ENCODE data around the gene NFIA. TPM values are rescaled to one million over a fixed set of nuclear protein-coding genes. Genes with fewer than 3 reads are reported as not detected.

Gene NFIA
- total RNA-seq, 2 experiments from 2014 or later: 0.98 to 1.1 TPM

GRCh38 chr1:61287014-61287413 lies 204.7 kb downstream of the NFIA start:
- Mint-ChIP-seq H3K27ac (no peak overlapping the region), H3K36me3 (ENCODE audit: low read depth) (no peaks in the 10 kb centered on the region), H3K27me3 (ENCODE audit: low read depth) (peaks cover 14% of the 10 kb centered on the region), H3K4me1 (ENCODE audit: low read depth) (no peaks in the 10 kb centered on the region), H3K4me3 (no peak overlapping the region), H3K9me3 (no peaks in the 10 kb centered on the region)
- intact Hi-C loops (cut with micrococcal nuclease): no loop called here
- CTCF ChIA-PET: no interaction called here
- no peak for DNase-seq

- no peaks in the 10 kb centered on the region for H3K9me3 Mint-ChIP-seq
Measured at GRCh38 chr1:61287734-61288133, 205.4 kb downstream of the NFIA start.

GRCh38 chr1:61289232-61290098 lies 207.1 kb downstream of the NFIA start:
- H3K4me3 Mint-ChIP-seq: no peak overlapping the region
- H3K27ac Mint-ChIP-seq: no peak overlapping the region
- no peak for DNase-seq
- intact Hi-C loops (cut with micrococcal nuclease): no loop called here
- CTCF ChIA-PET: interaction anchor here (0.6 kb wide), 1 partner anchor 54 kb away, joined by 3 read pairs; no protein-coding TSS in a partner anchor
- H3K27me3 Mint-ChIP-seq (ENCODE audit: low read depth): peaks cover 11% of the 10 kb centered on the region
- H3K36me3 Mint-ChIP-seq (ENCODE audit: low read depth): no peaks in the 10 kb centered on the region
- H3K4me1 Mint-ChIP-seq (ENCODE audit: low read depth): no peaks in the 10 kb centered on the region
- no peaks in the 10 kb centered on the region for H3K9me3 Mint-ChIP-seq

More at GRCh38 chr1:61287734-61288133, 205.4 kb downstream of the NFIA start:
- no peak overlapping the region for H3K4me3 Mint-ChIP-seq
- CTCF ChIA-PET: no interaction called here
- H3K36me3 Mint-ChIP-seq (ENCODE audit: low read depth): no peaks in the 10 kb centered on the region
- H3K4me1 Mint-ChIP-seq (ENCODE audit: low read depth): no peaks in the 10 kb centered on the region
- no peak for DNase-seq
- intact Hi-C loops (cut with micrococcal nuclease): no loop called here
- H3K27me3 Mint-ChIP-seq (ENCODE audit: low read depth): peaks cover 13% of the 10 kb centered on the region
- H3K27ac Mint-ChIP-seq: no peak overlapping the region

- no peak overlapping the region for H3K27ac Mint-ChIP-seq
- peaks cover 15% of the 10 kb centered on the region for H3K27me3 Mint-ChIP-seq (ENCODE audit: low read depth)
- H3K36me3 Mint-ChIP-seq (ENCODE audit: low read depth): no peaks in the 10 kb centered on the region
- no peaks in the 10 kb centered on the region for H3K9me3 Mint-ChIP-seq
- H3K4me3 Mint-ChIP-seq: no peak overlapping the region
- CTCF ChIA-PET: no interaction called here
- H3K4me1 Mint-ChIP-seq (ENCODE audit: low read depth): no peaks in the 10 kb centered on the region
- DNase-seq: no peak
- intact Hi-C loops (cut with micrococcal nuclease): no loop called here
Measured at GRCh38 chr1:61290525-61290924, 208.2 kb downstream of the NFIA start.

- H3K4me3 Mint-ChIP-seq: no peak overlapping the region
- H3K36me3 Mint-ChIP-seq (ENCODE audit: low read depth): no peaks in the 10 kb centered on the region
- CTCF ChIA-PET: no interaction called here
- H3K9me3 Mint-ChIP-seq: peaks cover 7% of the 10 kb centered on the region
- no peak overlapping the region for H3K27ac Mint-ChIP-seq
- peaks cover 17% of the 10 kb centered on the region for H3K27me3 Mint-ChIP-seq (ENCODE audit: low read depth)
- intact Hi-C loops (cut with micrococcal nuclease): no loop called here
- no peaks in the 10 kb centered on the region for H3K4me1 Mint-ChIP-seq (ENCODE audit: low read depth)
- DNase-seq: no peak
Measured at GRCh38 chr1:61293197-61293596, 210.8 kb downstream of the NFIA start.

- peaks cover 19% of the 10 kb centered on the region for H3K27me3 Mint-ChIP-seq (ENCODE audit: low read depth)
- H3K27ac Mint-ChIP-seq: no peak overlapping the region
- CTCF ChIA-PET: no interaction called here
- no peaks in the 10 kb centered on the region for H3K36me3 Mint-ChIP-seq (ENCODE audit: low read depth)
- peaks cover 7% of the 10 kb centered on the region for H3K9me3 Mint-ChIP-seq
- H3K4me1 Mint-ChIP-seq (ENCODE audit: low read depth): no peaks in the 10 kb centered on the region
- no peak for DNase-seq
- H3K4me3 Mint-ChIP-seq: no peak overlapping the region
- intact Hi-C loops (cut with micrococcal nuclease): no loop called here
Measured at GRCh38 chr1:61293986-61294504, 211.7 kb downstream of the NFIA start.

GRCh38 chr1:61294930-61295329 lies 212.6 kb downstream of the NFIA start:
- Mint-ChIP-seq H3K9me3 (peaks cover 7% of the 10 kb centered on the region), H3K4me1 (ENCODE audit: low read depth) (no peaks in the 10 kb centered on the region), H3K27me3 (ENCODE audit: low read depth) (peaks cover 21% of the 10 kb centered on the region), H3K36me3 (ENCODE audit: low read depth) (no peaks in the 10 kb centered on the region), H3K4me3 (no peak overlapping the region), H3K27ac (no peak overlapping the region)
- intact Hi-C loops (cut with micrococcal nuclease): no loop called here
- CTCF ChIA-PET: no interaction called here
- DNase-seq: no peak

- Mint-ChIP-seq H3K9me3 (peaks cover 7% of the 10 kb centered on the region), H3K4me1 (ENCODE audit: low read depth) (peaks cover 2% of the 10 kb centered on the region), H3K36me3 (ENCODE audit: low read depth) (no peaks in the 10 kb centered on the region), H3K27me3 (ENCODE audit: low read depth) (peaks cover 18% of the 10 kb centered on the region), H3K4me3 (no peak overlapping the region), H3K27ac (no peak overlapping the region)
- intact Hi-C loops (cut with micrococcal nuclease): no loop called here
- CTCF ChIA-PET: interaction anchor here (0.6 kb wide), 1 partner anchor 656 kb away, joined by 3 read pairs; no protein-coding TSS in a partner anchor
- DNase-seq: no peak
Measured at GRCh38 chr1:61295818-61296537, 213.6 kb downstream of the NFIA start.

- Mint-ChIP-seq H3K36me3 (ENCODE audit: low read depth) (no peaks in the 10 kb centered on the region), H3K27me3 (ENCODE audit: low read depth) (peaks cover 16% of the 10 kb centered on the region), H3K4me3 (no peak overlapping the region), H3K27ac (no peak overlapping the region), H3K9me3 (peaks cover 7% of the 10 kb centered on the region), H3K4me1 (ENCODE audit: low read depth) (peaks cover 17% of the 10 kb centered on the region)
- intact Hi-C loops (cut with micrococcal nuclease): no loop called here
- no peak for DNase-seq
- CTCF ChIA-PET: no interaction called here
Measured at GRCh38 chr1:61297887-61298286, 215.5 kb downstream of the NFIA start.

GRCh38 chr1:61299463-61299862 lies 217.1 kb downstream of the NFIA start:
- H3K4me1 Mint-ChIP-seq (ENCODE audit: low read depth): peaks cover 19% of the 10 kb centered on the region
- CTCF ChIA-PET: interaction anchor here (0.6 to 1.1 kb wide), 4 partner anchors 15 to 248 kb away, joined by 3 read pairs; no protein-coding TSS in a partner anchor

GRCh38 chr1:61300899-61301298 lies 218.5 kb downstream of the NFIA start:
- DNase-seq: no peak
- Mint-ChIP-seq H3K9me3 (peaks cover 7% of the 10 kb centered on the region), H3K4me1 (ENCODE audit: low read depth) (peaks cover 19% of the 10 kb centered on the region), H3K36me3 (ENCODE audit: low read depth) (no peaks in the 10 kb centered on the region), H3K27me3 (ENCODE audit: low read depth) (peaks cover 24% of the 10 kb centered on the region), H3K27ac (no peak overlapping the region), H3K4me3 (no peak overlapping the region)
- CTCF ChIA-PET: interaction anchor here (0.9 to 1.3 kb wide), 3 partner anchors 28 to 223 kb away, joined by 4 to 5 read pairs (median 5); no protein-coding TSS in a partner anchor
- intact Hi-C loops (cut with micrococcal nuclease): no loop called here

More at GRCh38 chr1:61299463-61299862, 217.1 kb downstream of the NFIA start:
- Mint-ChIP-seq H3K27me3 (ENCODE audit: low read depth) (peaks cover 22% of the 10 kb centered on the region), H3K9me3 (peaks cover 7% of the 10 kb centered on the region), H3K27ac (no peak overlapping the region), H3K4me3 (no peak overlapping the region), H3K36me3 (ENCODE audit: low read depth) (no peaks in the 10 kb centered on the region)
- intact Hi-C loops (cut with micrococcal nuclease): no loop called here
- no peak for DNase-seq
